ENCODE results near the gene CTDSP2. TPM values are rescaled to one million over a fixed set of nuclear protein-coding genes. Genes with fewer than 3 reads are reported as not detected.

CTDSP2 gene
- total and polyA plus RNA-seq, 2 of the 8 experiments (the other 6 are each of a cell fraction or from before 2014, with no cell fraction given): 71.3 to 91.7 TPM

DNA sequence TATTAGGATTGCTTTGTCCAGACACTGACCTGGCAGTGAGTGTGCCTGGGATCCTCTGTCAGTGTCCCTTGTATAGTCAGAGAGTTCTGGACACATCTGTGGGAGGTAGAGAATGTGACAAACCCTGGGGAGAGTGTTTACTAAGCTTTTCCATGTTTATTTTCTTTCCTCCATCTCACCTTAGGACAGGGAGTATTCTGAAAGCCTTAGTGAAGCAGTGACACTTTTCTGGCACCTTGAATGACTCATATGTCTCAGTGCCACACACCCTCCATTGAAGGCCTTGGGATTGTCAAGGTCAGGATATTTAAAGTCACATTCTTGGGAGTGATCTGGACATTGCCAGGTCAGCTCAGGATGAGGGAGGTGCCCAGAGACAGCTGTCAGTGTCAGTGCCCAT is 34.9 kb upstream of the CTDSP2 start:
- Histone ChIP-seq H2BK120ac (replicated peaks; ENCODE audit: low read depth, low read length) (no peak overlapping the region), H3K36me3 (ENCODE audit: control insufficient read depth in 2 of 4, insufficient read depth in 4 of 4, low read length in 3 of 4) (no peaks in the 10 kb centered on the region), H3K4me1 (replicated peaks in 1 of 4; ENCODE audit: control insufficient read depth in 3 of 4, insufficient read depth in 4 of 4, low read length in 3 of 4) (no peaks in the 10 kb centered on the region), H4K20me1 (replicated peaks in 1 of 2; ENCODE audit: control insufficient read depth in 1 of 2, insufficient read depth in 2 of 2, low read length in 2 of 2) (no peaks in the 10 kb centered on the region), H4K5ac (ENCODE audit: insufficient read length, low read depth, low read length) (no peak overlapping the region), H3K9me3 (ENCODE audit: insufficient read depth in 2 of 2, low read depth in 1 of 2, low read length in 1 of 2) (peaks cover 0 to 3% of the 10 kb centered on the region in 2 experiments; a peak in 1 of 4 replicates), H3K14ac (ENCODE audit: insufficient read length) (no peak overlapping the region), H3K27me3 (replicated peaks in 1 of 4; ENCODE audit: control insufficient read depth in 3 of 4, extremely low read depth in 1 of 4, insufficient read depth in 3 of 4, low read length in 3 of 4) (no peaks in the 10 kb centered on the region), H3K23ac (ENCODE audit: insufficient read length) (no peak overlapping the region), H2AFZ (ENCODE audit: low read length) (no peak overlapping the region), H3K9ac (replicated peaks in 1 of 4; ENCODE audit: extremely low read depth in 1 of 4, low read depth in 3 of 4, low read length in 3 of 4) (no peak overlapping the region), H4K91ac (replicated peaks; ENCODE audit: insufficient read length, low read length) (no peak overlapping the region), H3K56ac (replicated peaks; ENCODE audit: insufficient read length, low read depth, low read length) (no peak overlapping the region), H4K8ac (ENCODE audit: extremely low read depth, insufficient read depth, low read length) (no peak overlapping the region), H3K79me2 (ENCODE audit: control insufficient read depth in 1 of 2, insufficient read depth in 2 of 2, low read length in 2 of 2) (no peaks in the 10 kb centered on the region), H3K4me3 (ENCODE audit: extremely low read depth in 1 of 4, insufficient read depth in 2 of 4, low read depth in 3 of 4, low read length in 4 of 4) (no peak overlapping the region), H3K4me2 (ENCODE audit: insufficient read depth in 1 of 2, low read depth in 2 of 2, low read length in 2 of 2) (no peak overlapping the region), H2BK12ac (ENCODE audit: low read depth, low read length) (no peak overlapping the region), H2BK20ac (ENCODE audit: low read length) (no peak overlapping the region), H3K18ac (ENCODE audit: extremely low read depth, low read length) (no peak overlapping the region), H2AK5ac (ENCODE audit: low read depth, low read length) (no peak overlapping the region), H3K27ac (ENCODE audit: low read depth, low read length) (no peak overlapping the region), H3K79me1 (ENCODE audit: low read depth, low read length) (no peaks in the 10 kb centered on the region), H2BK5ac (ENCODE audit: low read depth, low read length) (no peak overlapping the region), H3K4ac (replicated peaks; ENCODE audit: insufficient read length, low read depth, low read length) (no peak overlapping the region), H3K23me2 (ENCODE audit: low read depth, low read length) (peaks cover 3% of the 10 kb centered on the region; the same call in 1 of the 2 replicates), H2BK15ac (ENCODE audit: low read length) (no peak overlapping the region)
- ChIA-PET CTCF (ENCODE audit: partially characterized antibody) (interaction anchor here (0.7 to 4.0 kb wide), 7 partner anchors 10 to 78 kb away, joined by 3 to 19 read pairs (median 5); no protein-coding TSS in a partner anchor), POLR2A (ENCODE audit: partially characterized antibody) (interaction anchor here (1.3 to 2.3 kb wide), 4 partner anchors 8 to 44 kb away, joined by 3 to 12 read pairs (median 6); partner anchors contain the start of gene CTDSP2)
- no peak for TF ChIP-seq MAFK (IDR thresholded peaks at IDR 0.05; ENCODE audit: low read depth, low read length)
- TF ChIP-seq, protein P1, sequence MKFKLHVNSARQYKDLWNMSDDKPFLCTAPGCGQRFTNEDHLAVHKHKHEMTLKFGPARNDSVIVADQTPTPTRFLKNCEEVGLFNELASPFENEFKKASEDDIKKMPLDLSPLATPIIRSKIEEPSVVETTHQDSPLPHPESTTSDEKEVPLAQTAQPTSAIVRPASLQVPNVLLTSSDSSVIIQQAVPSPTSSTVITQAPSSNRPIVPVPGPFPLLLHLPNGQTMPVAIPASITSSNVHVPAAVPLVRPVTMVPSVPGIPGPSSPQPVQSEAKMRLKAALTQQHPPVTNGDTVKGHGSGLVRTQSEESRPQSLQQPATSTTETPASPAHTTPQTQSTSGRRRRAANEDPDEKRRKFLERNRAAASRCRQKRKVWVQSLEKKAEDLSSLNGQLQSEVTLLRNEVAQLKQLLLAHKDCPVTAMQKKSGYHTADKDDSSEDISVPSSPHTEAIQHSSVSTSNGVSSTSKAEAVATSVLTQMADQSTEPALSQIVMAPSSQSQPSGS (IDR thresholded peaks at IDR 0.05; ENCODE audit: low read length): no peak
- no peak for TF ChIP-seq FOSL1 (IDR thresholded peaks at IDR 0.05; ENCODE audit: insufficient read depth, low read depth, low read length)
- TF ChIP-seq CHD1 (IDR thresholded peaks at IDR 0.05; ENCODE audit: low read depth, low read length): no peak
- no peak for TF ChIP-seq POU5F1 (IDR thresholded peaks at IDR 0.05; ENCODE audit: low read depth, low read length)
- TF ChIP-seq POLR2AphosphoS5 (IDR thresholded peaks at IDR 0.05; ENCODE audit: low read depth, low read length): no peak
- TF ChIP-seq TCF12 (IDR thresholded peaks at IDR 0.05; ENCODE audit: low read depth, low read length): no peak
- no peak for TF ChIP-seq BACH1 (IDR thresholded peaks at IDR 0.05; ENCODE audit: low read length)
- TF ChIP-seq TBP (IDR thresholded peaks at IDR 0.05; ENCODE audit: low read depth, low read length): no peak
- no peak for TF ChIP-seq ZNF274 (IDR thresholded peaks at IDR 0.05; ENCODE audit: borderline replicate concordance, extremely low read depth, low read length)
- no peak for DNase-seq (ENCODE audit: low read depth in 1 of 2, low spot score in 2 of 2)
- no peak for FAIRE-seq

Data from H1 (cell line).